HG03520 (cell line): ENCODE data around the gene CD47.

Experiments
- ATAC-seq: cut with Tn5 transposase; IDR thresholded peaks from one replicate; pipeline ENCODE4 v1.9.1; 2021; ENCODE audit warnings: mild to moderate bottlenecking, moderate library complexity; ENCODE audit not compliant: unreplicated experiment

The CD47 gene

DNA sequence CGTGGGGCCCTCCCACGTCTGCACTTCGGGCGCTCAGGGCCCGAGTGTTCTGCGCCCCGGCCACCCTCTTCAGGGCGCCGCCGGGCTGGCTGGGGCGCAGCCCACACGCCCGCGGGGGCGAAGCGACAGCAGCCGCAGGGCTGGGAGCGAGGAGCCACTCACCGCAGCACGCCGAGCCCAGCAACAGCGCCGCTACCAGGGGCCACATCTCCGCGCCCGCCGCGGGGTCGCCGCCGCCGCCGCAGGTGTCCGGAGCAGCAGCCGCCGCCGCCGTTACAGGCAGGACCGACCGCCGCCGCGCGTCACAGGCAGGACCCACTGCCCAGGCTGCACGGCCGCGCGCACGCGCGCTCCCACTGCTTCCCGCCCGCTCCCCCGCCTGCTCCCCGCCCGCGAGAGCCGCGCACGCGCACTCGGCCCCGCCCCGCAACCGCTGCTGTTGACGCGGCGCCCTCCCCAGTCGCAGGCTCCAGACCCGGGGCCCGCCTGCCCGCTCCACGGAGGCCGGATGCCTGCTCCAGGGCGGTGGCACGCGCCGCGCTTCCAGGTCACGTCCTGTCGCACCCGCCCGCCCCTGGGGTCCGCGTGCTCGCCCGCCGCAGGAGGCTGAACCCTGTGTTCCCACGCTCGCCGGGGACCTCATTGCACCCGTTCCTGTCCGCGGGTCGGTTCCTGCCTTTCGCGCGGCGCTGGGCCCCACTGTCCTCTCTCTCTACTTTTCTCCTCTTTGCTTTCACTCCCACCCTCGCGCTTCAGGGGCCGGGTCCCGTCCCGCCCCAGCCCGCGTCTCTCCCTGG lies at the start of gene CD47:
CD47 (minus strand) TSS at position 331 of the 797 bp plus-strand sequence; CDS start at position 208, 123 bp downstream.
- peak; percentile 54 for ATAC-seq

DNA sequence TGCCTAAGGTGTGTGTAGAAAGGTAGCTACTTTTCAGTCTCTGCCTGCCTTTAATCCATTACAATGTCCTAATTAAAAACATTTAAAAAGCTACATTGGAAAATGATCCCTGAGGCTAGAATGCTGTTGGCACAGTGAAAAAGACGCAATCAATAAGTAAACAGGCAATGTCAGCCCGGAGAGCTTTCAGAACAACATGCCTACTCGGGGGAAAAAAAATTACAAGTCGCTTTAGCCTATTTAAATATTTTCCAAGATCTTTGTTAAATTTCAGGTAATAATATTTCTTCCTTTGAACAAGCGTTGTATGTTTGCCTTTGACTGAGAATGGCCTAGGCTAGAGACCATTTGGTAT lies 46.6 kb upstream of the CD47 start:
- ATAC-seq = no peak

DNA sequence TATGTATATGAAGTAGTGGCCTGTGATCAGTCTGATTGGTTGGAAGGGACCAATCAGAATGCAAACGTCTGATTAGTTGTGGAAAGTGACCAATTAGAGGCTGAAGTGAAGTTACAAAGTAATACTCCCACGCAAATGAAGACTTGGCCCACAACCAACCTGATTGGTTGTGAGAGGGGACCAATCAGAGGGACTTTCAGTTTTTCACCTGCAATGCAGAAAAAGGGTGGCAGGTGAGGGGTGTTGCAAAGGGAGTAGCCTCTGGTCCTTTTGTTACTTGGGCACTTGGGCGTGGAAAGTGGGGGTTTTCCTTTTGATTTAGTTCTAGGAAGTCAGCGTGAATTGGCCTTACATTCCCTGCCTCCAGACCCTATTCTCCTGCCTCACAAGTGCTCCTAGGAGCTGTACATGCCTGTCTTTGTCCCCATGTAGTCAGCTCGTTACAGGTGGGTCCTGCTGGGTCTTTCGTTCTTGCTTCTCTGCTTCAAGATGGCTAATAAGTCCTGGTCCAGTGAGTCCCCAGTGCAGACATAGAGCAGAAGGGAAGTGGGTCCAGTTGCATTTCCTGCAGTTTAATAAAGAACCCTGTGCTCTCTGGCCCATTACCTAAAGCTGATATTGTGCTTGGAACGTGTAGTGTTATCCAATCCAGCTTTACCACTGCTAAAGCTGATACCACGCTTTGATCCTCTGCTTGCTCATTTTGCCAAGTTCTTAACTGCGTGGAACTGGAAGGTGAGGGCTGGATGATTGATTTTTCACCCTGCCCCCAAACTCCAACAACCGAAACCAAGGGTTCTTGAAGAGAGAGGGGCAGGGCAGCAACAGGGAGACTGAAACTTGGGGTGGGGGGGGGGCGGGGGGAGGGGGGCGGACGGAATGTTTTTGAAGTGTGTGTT lies 46.0 kb upstream of the CD47 start:
- ATAC-seq = no peak

DNA sequence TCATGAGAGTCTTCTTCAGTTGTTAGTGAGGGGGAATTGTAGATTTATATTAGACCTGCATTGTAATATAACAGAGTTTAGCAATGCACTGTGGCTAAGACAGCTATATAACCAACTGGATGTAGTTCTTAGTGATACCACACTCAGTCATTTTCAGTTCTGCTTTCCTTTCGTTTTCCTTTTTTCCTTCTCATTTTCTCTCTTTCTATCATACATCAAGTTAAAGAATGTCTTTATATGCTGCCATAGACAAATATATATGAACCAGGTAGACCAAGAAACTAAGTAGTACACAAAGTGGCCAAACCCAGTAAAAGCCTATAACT lies 43.7 kb upstream of the CD47 start:
- ATAC-seq = peak; percentile 47

DNA sequence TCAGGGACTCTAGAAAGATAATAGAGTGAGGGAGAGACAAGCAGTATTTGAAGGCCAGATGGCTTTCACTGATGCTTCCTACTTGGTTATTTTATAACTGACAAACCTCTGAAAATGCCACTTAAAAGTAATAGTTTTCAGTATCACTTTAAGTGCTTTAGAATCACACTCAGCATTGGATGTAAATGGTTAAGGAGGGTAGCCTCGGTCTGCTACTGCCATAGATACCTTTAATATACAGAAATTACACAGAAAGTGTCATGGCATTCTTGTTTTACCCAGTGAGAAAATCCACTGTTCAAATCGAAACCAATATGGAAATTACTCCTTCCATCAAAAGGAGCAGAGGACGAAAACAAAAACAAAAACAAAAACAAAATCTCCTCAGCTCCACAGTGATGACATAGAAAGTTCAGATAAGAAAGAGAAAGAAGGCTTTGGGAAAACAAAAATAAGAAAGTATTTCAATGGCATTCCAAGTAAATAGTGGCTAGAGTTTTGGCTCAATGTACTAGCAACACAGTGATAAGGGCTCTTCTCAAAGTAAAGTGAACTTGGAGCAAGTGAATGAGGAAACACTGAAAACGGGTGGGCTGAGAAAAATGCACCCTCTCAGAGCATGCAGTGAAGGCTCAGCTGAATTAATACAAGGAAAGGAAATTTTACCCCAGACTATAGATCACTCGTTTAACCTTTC lies 43.2 kb upstream of the CD47 start:
- peak; percentile 34 for ATAC-seq

DNA sequence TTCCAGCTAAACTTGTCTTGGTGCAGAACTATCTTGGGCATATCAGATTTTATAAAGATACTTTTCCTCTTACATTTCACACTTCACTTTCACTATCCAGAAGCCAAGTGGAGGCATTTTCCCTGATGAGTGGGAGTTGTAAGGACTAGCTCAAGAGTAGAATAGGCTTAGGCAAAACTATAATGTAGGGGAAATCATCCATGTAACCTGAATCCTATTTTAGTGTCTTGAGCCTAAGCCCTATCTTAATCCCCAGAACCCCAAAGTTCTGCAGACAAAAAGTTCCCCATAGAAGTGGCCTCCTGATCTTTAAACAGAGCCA lies 42.2 kb upstream of the CD47 start:
- ATAC-seq = no peak

DNA sequence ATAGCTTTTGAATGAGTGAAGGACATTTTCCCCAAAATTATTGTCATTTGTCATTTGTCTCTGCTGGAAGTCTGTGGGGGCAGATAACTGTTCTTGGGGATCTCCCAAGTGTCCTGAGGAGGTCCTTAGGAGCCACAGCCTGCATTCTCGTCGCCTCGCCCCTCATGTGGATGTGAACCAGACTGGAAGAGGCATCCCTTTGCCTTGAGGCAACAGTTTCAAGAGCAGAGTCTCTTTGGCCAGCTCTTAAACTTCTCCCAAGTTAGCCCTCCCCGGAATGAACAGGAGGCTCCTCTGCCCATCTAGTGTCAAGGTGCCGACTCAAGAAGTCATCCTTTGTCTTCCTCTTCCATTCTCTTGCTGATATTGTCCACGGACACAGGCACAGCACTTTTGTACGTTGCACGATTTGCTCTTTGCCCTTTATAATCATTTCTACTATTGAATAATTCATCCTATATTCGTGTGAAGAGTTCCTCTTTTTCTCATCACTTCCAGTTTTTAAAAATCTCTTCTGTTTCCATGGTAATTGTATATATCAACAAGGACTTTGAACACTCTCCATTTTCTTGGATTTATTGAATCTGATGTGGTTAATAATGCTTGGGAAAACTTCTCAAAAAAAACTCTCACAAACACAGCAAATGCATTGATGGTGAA lies 40.8 kb upstream of the CD47 start:
- no peak for ATAC-seq

DNA sequence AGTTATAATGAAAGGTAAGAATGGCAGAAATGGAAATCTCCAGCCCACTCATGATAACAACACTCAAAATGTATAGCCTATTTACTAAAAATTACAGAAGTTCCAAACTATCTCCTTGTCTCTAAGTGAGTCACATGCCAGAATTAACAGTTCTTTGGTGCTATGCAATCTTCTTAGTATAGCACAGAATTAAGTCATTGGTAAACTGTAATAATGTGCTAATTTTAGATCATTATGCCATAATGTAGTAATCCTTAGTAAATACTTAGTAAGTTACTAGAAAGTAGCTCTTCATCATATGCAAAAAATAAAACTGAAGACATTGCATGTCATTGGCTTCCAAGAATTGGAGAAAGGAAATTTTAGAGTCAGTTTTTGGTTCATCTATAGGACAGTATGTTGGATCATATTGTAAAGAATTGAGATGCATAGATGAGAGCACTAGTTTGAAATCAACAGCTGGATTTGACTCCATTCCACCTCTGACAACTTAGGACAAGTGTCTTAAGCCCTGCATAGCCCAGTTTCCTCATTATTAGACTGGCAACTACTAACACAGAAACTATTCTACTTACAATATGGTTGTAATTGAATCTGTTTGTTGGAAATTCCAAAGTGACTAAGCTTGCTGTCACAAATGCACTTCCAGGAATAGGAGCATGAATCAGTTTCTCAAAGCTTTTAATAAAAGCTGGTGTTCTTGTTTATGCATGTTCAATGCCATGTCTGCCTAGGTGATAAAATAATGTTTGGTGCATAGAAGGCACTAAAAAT lies 40.1 kb upstream of the CD47 start:
- ATAC-seq = no peak

DNA sequence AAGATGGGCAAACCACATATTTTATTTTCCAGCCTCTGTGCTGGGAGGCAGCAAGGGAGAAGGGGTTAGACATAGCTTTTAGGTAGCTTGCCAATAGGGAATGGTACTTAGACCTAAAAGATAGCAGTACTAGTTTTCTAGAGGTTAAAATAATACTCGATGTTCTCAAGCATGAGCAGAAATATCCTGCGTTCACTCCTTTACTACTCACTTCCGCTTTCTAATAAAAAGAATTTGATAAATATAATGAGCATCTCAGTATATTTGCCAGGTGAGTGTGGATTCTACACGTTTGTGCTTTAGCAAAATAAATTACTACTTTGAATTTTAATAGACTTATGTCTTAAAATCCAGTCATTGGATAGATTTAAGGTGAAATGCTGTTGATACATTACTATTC lies 39.4 kb upstream of the CD47 start:
- ATAC-seq = no peak

DNA sequence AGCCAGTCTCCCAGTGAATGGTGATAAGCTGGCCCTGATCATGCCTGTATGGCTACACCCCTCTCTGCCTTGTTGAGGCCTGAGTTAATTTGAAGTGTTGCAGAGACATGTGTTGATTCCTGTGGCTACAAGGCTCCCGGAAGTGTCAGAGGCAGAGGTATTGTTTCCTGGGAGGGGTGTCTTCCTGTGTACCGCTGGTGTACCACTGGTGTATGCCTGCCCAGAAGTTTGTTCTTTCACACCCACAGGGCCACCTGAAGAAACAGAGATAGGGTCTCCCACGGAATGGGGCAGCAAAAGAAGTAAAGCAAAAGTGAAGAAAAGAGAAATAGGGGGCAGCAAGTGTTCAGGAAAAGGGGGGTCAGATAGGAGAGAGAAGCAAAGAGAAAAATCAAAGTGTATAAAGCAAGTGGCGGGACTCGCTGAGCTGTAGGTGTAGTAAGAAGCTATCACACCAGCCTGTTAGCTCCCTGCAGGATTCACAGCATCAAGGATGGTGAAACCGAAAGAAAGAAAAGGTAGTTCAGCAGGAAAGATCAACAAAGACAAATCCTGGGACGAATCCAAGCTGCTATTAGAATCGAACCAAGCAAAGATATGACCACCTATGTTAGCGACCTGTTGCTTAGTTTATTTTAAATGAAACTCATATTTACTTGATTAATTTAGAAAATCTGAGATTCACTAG lies 36.6 kb upstream of the CD47 start:
- ATAC-seq = no peak

DNA sequence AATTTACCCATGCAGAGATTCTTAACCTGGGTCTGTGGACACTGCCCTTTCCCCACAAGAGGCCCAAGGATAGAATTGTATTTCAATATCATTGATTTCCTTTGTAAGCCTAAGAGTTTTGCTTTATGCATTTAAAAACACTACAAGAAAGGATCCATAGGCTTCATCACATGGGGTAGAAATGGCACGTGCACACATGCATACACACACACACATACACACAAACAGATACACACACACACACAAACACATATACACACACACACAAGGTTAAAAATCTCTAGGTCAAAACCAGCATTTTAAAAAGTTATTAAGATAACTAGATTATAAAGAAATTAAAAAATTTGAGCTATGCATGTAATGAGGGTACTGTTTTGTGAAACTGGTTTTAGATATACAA lies 35.5 kb upstream of the CD47 start:
- ATAC-seq = no peak

DNA sequence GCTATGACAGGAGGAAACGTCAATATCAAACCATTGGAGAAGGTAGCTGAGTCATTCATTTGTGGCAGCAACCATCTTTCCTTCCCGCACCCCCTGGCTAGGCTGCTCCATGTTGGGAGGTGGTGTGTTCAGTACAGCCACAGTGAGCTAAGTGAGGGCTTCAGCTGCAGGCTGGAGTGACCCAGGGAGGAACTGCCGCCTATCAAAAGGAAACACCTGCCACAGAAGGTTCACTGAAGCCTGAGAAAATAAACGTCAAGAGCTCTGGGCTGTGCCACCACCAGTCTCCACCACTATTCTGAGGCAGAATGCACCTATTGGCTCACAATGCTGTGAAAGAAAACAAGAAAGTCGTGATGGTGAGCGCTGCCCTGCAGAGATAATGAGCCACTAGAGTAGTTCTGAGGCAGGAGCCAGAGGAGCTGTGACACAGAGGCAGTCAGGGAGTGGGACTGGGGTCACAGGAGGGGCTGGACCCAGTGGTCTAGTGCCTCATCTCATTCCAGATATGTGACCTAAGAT lies 34.8 kb upstream of the CD47 start:
- ATAC-seq = peak; percentile 45

DNA sequence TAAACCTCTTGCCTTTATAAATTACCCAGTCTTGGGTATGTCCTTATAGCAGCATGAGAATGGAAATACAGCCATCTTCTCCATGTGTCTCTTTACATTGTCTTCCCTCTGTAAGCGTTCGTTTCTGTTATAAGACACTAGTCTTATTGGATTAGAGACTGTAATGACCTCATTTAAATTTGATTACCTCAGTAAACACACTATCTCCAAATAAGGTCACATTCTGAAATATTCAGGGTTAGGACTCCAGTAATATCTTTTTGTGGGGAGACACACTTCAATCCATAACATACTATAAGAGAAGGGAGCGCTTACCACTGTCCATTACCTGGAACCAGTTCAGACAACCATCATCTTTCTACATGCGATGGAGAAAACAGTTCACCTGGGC lies 34.3 kb upstream of the CD47 start:
- no peak for ATAC-seq

DNA sequence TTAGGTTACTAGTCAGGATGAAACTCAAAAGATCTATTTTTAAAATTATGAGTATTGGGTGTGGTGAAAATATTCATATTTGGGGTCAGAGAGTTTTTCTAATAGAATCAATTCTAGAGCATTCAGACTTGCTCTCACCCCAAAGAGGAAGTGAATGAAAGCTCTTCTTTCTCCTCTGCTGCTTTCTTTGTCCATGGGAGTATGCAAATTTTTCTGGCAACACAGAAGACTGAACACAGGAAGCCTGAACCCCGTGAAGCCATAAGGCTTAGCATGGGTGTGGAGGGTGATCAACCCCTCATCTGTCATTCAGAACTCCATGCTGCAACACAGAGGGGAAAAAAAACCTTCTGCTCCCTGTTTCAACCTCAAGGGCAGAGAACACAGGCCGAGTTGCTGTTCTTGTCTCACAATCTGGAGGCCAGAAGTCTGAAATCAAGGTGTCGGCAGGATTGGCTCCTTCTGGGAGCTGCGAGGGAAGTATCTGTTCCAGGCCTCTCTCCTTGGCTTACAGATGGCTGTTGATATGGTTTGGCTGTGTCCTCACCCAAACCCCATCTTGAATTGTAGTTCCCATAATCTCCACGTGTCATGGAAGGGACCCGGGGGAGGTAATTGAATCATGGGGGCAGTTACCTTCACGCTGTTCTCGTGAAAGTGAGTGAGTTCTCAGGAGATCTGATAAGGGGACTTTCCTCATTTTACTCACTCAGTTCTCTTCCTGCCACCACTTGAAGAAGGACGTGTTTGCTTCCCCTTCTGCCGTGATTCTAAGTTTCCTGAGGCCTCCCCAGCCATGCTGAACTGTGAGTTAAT lies 33.7 kb upstream of the CD47 start:
- peak; percentile 81 for ATAC-seq

DNA sequence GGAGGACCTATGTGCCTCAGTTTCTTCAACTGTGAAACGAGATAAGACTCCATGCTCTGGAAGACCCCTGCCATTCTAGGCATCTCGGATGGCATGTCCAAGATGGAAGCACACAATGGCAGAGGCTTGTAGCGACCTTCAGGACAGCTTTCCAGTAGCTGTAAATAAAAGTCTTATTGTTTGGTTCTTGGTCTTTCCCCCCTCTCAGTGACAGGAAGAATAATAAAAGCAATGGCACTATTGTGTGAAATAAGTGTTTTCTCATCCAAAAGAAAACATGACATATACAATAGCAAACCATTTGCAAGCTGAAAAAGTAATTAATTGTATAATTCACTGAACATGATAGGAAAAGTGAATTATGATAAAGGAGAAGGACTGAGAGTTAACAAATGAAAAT lies 32.5 kb upstream of the CD47 start:
- no peak for ATAC-seq

DNA sequence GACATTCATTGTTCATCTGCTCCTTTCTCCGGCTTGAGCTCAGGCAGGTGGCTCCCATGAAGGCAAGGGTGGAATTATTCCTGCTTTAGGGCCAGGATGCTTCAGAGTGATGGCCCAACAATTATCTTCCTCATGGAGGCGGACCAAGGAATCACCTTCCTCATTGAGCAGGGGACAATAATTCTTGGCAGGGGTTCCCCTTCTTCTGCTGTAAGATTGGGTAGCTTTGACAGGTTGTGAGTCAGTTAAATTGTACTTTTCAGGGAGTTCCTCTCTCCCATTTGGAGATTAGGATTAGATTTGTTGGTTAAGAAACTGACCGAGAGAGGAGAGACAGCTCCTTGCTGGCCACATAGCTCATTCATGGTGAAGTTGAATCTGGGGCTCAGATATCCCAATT lies 31.4 kb upstream of the CD47 start:
- no peak for ATAC-seq

DNA sequence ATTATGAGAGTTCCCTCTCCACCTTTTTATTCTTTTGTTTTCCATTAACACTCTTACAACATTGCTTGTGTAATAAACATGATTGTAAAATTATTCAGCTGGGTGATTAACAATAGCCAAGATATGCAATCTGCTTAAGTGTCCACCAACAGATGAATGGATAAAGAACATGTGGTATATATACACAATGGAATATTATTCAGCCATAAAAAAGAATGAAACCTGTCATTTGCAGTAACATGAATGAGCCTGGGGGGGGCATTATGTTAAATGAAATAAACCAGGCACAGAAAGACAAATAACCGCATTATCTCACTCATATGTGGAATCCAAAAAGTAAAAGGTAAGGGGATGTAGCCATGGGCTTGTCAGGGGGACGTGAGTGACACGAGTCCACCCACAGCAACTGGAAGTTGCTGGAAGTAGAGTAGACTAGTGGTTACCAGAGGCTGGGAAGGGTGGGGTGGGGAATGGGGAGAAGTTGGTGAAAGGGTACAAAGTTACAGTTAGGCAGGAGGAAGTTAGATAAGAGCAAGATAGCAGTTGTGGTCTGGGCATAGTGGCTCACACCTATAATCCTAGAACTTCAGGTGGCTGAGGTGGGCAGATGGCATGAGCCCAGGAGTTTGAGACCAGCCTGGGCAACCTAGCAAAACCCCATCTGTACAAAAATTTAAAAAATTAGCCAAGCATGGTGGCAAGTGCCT lies 28.7 kb upstream of the CD47 start:
- ATAC-seq = no peak

DNA sequence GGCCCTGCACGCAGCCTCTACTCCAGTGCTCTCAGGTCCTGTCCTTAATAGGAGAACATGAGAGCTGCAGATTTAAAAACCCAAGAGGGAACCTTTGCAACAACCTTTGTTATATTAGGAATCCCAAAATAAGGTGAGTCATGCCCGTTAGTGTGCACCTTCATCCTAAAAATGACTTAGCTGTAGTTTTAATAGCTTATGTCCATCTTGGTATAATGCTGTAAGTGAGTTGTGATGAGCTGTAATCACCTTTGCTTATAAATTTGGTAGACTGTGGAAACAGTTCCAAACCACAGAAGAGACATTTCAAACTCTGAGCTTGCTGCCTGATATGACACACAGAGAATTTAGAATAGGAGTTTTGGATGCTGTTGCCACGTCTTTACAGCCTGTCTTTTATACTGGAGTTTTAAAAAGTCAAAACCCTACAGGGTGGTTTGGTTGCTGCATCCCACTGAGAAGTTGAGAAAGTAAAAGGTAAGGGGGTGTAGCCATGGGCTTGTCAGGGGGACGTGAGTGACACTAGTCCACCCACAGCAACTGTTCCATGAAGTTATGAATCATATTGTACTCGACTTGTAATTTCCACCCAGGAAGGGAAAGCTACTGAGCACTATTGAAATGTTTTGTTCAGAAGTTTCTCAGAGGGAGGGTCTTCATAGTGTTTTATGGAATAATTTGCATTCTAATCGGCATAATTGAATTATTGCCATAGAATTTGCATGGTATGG lies 27.4 kb upstream of the CD47 start:
- ATAC-seq = no peak
